Fibroblast of lung (primary cell): ENCODE results near the gene PABPN1. TPM values are rescaled to one million over a fixed set of nuclear protein-coding genes. Genes with fewer than 3 reads are reported as not detected.

ENCODE experiments used
- DNase-seq, 2 donors: peaks; one replicate each; pipeline versions ENCODE4 v3.0.0 to v3.0.0-alpha.2; 2010; ENCODE audit warnings: low read depth in 2 of 2
- H2AFZ ChIP-seq: 2 replicates; pipeline ENCODE4 v1.5.1; 2012; ENCODE audit warnings: low read length, control low read depth, inconsistent platforms
- H3K27ac ChIP-seq: 2 replicates; pipeline ENCODE4 v1.5.1; 2011; ENCODE audit warnings: low read length, control low read depth; ENCODE audit not compliant: insufficient read depth
- H3K27me3 ChIP-seq: 2 replicates; pipeline ENCODE4 v1.5.1; 2011; ENCODE audit warnings: mild to moderate bottlenecking, low read length; ENCODE audit not compliant: control insufficient read depth, insufficient read depth
- H3K36me3 ChIP-seq: 2 replicates; pipeline ENCODE4 v1.5.1; 2011; ENCODE audit warnings: low read length; ENCODE audit not compliant: control insufficient read depth, insufficient read depth
- H3K4me1 ChIP-seq: 2 replicates; pipeline ENCODE4 v1.5.1; 2011; ENCODE audit warnings: low read length; ENCODE audit not compliant: control insufficient read depth, insufficient read depth; ENCODE audit errors: extremely low read depth
- H3K4me2 ChIP-seq: 2 replicates; pipeline ENCODE4 v1.5.1; 2011; ENCODE audit warnings: low read length, control low read depth; ENCODE audit not compliant: insufficient read depth; ENCODE audit errors: extremely low read depth
- H3K4me3 ChIP-seq, 4 experiments: fragments of 200-600 bp in 1 of 4; sonication (generic) in 1 of 4; replicated peaks in 1 of 4; 2 replicates each; pipeline ENCODE4 v1.5.1; 2011 to 2016; ENCODE audit warnings: low read length in 4 of 4, low read depth in 3 of 4, mild to moderate bottlenecking in 3 of 4, control low read depth in 2 of 4, inconsistent platforms in 1 of 4, mixed read lengths in 1 of 4; ENCODE audit not compliant: insufficient read depth in 1 of 4; ENCODE audit errors: control extremely low read depth in 1 of 4
- H3K79me2 ChIP-seq: 2 replicates; pipeline ENCODE4 v1.5.1; 2012; ENCODE audit warnings: mild to moderate bottlenecking, low read length, inconsistent platforms; ENCODE audit not compliant: control insufficient read depth, insufficient read depth
- H3K9ac ChIP-seq: 2 replicates; pipeline ENCODE4 v1.5.1; 2011; ENCODE audit warnings: mild to moderate bottlenecking, low read length, control low read depth; ENCODE audit not compliant: insufficient read depth
- H3K9me3 ChIP-seq: 2 replicates; pipeline ENCODE4 v1.5.1; 2012; ENCODE audit warnings: low read depth, low read length; ENCODE audit not compliant: control insufficient read depth, insufficient read depth
- H4K20me1 ChIP-seq: 2 replicates; pipeline ENCODE4 v1.5.1; 2011; ENCODE audit warnings: low read length; ENCODE audit not compliant: control insufficient read depth, insufficient read depth; ENCODE audit errors: extremely low read depth
- EZH2 ChIP-seq: IDR thresholded peaks from 2 replicates; pipeline ENCODE4 v1.5.1; 2012; ENCODE audit warnings: low read length, control low read depth, mild to moderate bottlenecking; ENCODE audit errors: missing control alignments
- polyA plus RNA-seq, 2 donors: library from polyadenylated mRNA; depleted of rRNA in 1 of 2; stranded (reverse) in 1 of 2; unstranded in 1 of 2; fragments of >200 nt; gene quantifications; 2 replicates each; pipeline ENCODE4 v1.2.1, GENCODE V29; 2011 to 2012; ENCODE audit warnings: missing spikeins in 1 of 2
- total RNA-seq: library from RNA; depleted of rRNA; stranded (reverse); fragments of >200 nt; gene quantifications from 2 replicates; pipeline ENCODE4 v1.2.1, GENCODE V29; 2014
- TF ChIP-seq, protein P1 (sequence below), 2 donors: IDR thresholded peaks in 1 of 2; conservative IDR thresholded peaks in 1 of 2; 1 replicate in 1 of 2; 2 replicates in 1 of 2; pipeline ENCODE4 v1.5.1; 2011 to 2012; ENCODE audit warnings: low read length in 2 of 2, control low read depth in 1 of 2, inconsistent platforms in 1 of 2, low read depth in 1 of 2, mild to moderate bottlenecking in 1 of 2

PABPN1 gene
- total and polyA plus RNA-seq, 2 donors (not counting 1 experiment from before 2014, with no cell fraction given): 73.2 to 152 TPM

GRCh38 chr14:23322568-23323517 lies 1.6 kb downstream of the PABPN1 start:
- no peaks in the 10 kb centered on the region for H4K20me1 ChIP-seq
- H3K4me1 ChIP-seq: peaks cover 4% of the 10 kb centered on the region
- no peak for TF ChIP-seq EZH2
- TF ChIP-seq, protein P1, sequence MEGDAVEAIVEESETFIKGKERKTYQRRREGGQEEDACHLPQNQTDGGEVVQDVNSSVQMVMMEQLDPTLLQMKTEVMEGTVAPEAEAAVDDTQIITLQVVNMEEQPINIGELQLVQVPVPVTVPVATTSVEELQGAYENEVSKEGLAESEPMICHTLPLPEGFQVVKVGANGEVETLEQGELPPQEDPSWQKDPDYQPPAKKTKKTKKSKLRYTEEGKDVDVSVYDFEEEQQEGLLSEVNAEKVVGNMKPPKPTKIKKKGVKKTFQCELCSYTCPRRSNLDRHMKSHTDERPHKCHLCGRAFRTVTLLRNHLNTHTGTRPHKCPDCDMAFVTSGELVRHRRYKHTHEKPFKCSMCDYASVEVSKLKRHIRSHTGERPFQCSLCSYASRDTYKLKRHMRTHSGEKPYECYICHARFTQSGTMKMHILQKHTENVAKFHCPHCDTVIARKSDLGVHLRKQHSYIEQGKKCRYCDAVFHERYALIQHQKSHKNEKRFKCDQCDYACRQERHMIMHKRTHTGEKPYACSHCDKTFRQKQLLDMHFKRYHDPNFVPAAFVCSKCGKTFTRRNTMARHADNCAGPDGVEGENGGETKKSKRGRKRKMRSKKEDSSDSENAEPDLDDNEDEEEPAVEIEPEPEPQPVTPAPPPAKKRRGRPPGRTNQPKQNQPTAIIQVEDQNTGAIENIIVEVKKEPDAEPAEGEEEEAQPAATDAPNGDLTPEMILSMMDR (conservative IDR thresholded peaks at IDR 0.05 in 1 of 2, IDR thresholded peaks at IDR 0.05 in 1 of 2; ENCODE audit: low read depth in 1 of 2, low read length in 2 of 2): no peak
- H3K36me3 ChIP-seq: peaks cover 13% of the 10 kb centered on the region
- H3K9ac ChIP-seq: peak overlapping the region; percentile 90
- peaks cover 22% of the 10 kb centered on the region for H3K79me2 ChIP-seq
- no peak for DNase-seq
- no peaks in the 10 kb centered on the region for H3K27me3 ChIP-seq
- H2AFZ ChIP-seq: no peak overlapping the region
- no peaks in the 10 kb centered on the region for H3K9me3 ChIP-seq
- peak overlapping the region; percentile 92 to 98 (median 94) for H3K4me3 ChIP-seq
- H3K27ac ChIP-seq: peak overlapping the region; percentile 92
- peak overlapping the region; percentile 99 for H3K4me2 ChIP-seq

DNA sequence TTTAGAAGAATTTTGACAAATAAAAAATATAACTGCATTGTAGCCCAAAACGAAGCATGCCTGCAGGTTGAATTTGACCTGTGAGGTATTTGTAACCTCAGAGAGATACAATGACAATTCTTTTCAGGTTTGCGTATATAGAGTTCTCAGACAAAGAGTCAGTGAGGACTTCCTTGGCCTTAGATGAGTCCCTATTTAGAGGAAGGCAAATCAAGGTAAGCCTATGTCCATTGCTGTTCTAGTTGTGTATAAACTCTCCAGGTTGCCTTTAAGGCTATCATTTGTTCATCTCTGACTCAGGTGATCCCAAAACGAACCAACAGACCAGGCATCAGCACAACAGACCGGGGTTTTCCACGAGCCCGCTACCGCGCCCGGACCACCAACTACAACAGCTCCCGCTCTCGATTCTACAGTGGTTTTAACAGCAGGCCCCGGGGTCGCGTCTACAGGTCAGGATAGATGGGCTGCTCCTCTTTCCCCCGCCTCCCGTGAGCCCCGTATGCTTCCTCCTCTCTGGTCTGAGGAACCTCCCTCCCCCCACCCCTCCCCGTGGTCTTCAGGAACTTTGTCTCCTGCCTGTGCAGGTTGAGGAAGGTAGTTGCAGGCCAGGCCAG lies 2.7 kb downstream of the PABPN1 start:
- Histone ChIP-seq H3K4me3 (no peak overlapping the region), H3K9ac (no peak overlapping the region), H3K4me2 (no peak overlapping the region), H3K27ac (no peak overlapping the region), H3K36me3 (peaks cover 13% of the 10 kb centered on the region), H3K27me3 (no peaks in the 10 kb centered on the region), H3K9me3 (no peaks in the 10 kb centered on the region), H4K20me1 (no peaks in the 10 kb centered on the region), H2AFZ (no peak overlapping the region), H3K79me2 (peaks cover 22% of the 10 kb centered on the region), H3K4me1 (peaks cover 4% of the 10 kb centered on the region)
- DNase-seq: no peak
- TF ChIP-seq, protein P1 (conservative IDR thresholded peaks at IDR 0.05 in 1 of 2, IDR thresholded peaks at IDR 0.05 in 1 of 2; ENCODE audit: low read depth in 1 of 2, low read length in 2 of 2): no peak
- no peak for TF ChIP-seq EZH2

- no peak overlapping the region for H3K4me3 ChIP-seq
- no peaks in the 10 kb centered on the region for H4K20me1 ChIP-seq
- H3K4me1 ChIP-seq: peaks cover 4% of the 10 kb centered on the region
- no peak overlapping the region for H3K9ac ChIP-seq
- TF ChIP-seq, protein P1 (conservative IDR thresholded peaks at IDR 0.05 in 1 of 2, IDR thresholded peaks at IDR 0.05 in 1 of 2; ENCODE audit: low read depth in 1 of 2, low read length in 2 of 2): no peak
- no peak for TF ChIP-seq EZH2
- no peak overlapping the region for H3K27ac ChIP-seq
- no peak overlapping the region for H3K4me2 ChIP-seq
- no peaks in the 10 kb centered on the region for H3K27me3 ChIP-seq
- H3K9me3 ChIP-seq: no peaks in the 10 kb centered on the region
- H3K36me3 ChIP-seq: peaks cover 13% of the 10 kb centered on the region
- H3K79me2 ChIP-seq: peaks cover 22% of the 10 kb centered on the region
- DNase-seq: no peak
- H2AFZ ChIP-seq: no peak overlapping the region
Measured at GRCh38 chr14:23324455-23324846, 3.2 kb downstream of the PABPN1 start.
